GM12874 (cell line): ENCODE results near the gene AQP5.

Experiments
- CTCF ChIP-seq: IDR thresholded peaks from 2 replicates; pipeline ENCODE4 v1.5.1; 2011; ENCODE audit warnings: low read depth, mild to moderate bottlenecking, control low read depth, low read length, moderate library complexity; ENCODE audit not compliant: insufficient read depth

Gene AQP5

GRCh38 chr12:49983892-49984291, 22.2 kb downstream of the AQP5 start:
- no peak for TF ChIP-seq CTCF

GRCh38 chr12:49984476-49985359, 23.0 kb downstream of the AQP5 start:
- no peak for TF ChIP-seq CTCF

- no peak for TF ChIP-seq CTCF
Observed at GRCh38 chr12:49985981-49986380, 24.3 kb downstream of the AQP5 start.

GRCh38 chr12:49987625-49988303, 26.1 kb downstream of the AQP5 start:
- TF ChIP-seq CTCF = no peak

GRCh38 chr12:49990273-49990672, 28.6 kb downstream of the AQP5 start:
- TF ChIP-seq CTCF = no peak

GRCh38 chr12:49998453-49998852, 36.8 kb downstream of the AQP5 start:
- no peak for TF ChIP-seq CTCF

GRCh38 chr12:50003595-50003994, 41.9 kb downstream of the AQP5 start:
- no peak for TF ChIP-seq CTCF
